MM.1S (cell line): ENCODE measurements around the gene IFT52.

Source experiments
- DNase-seq: peaks from one replicate; pipeline ENCODE4 v3.0.0-alpha.2; 2015
- H2AFZ ChIP-seq: fragments of 300-600 bp; sonication (generic); 2 replicates; pipeline ENCODE4 v1.6.0; 2016; ENCODE audit warnings: antibody characterized with exemption, low read length
- H3F3A ChIP-seq: fragments of 300-600 bp; sonication (generic); 2 replicates; pipeline ENCODE4 v1.6.1; 2016; ENCODE audit warnings: mild to moderate bottlenecking, antibody characterized with exemption, low read length, moderate library complexity, mixed read lengths; ENCODE audit not compliant: insufficient read depth
- H3K27ac ChIP-seq: fragments of 300-600 bp; sonication (generic); 2 replicates; pipeline ENCODE4 v1.5.1; 2016; ENCODE audit warnings: mild to moderate bottlenecking, low read length
- H3K27me3 ChIP-seq: fragments of 300-600 bp; sonication (generic); replicated peaks from 2 replicates; pipeline ENCODE4 v1.6.0; 2016; ENCODE audit warnings: low read length; ENCODE audit not compliant: insufficient read depth
- H3K36me3 ChIP-seq: fragments of 300-600 bp; sonication (generic); replicated peaks from 2 replicates; pipeline ENCODE4 v1.6.1; 2016; ENCODE audit warnings: mild to moderate bottlenecking, low read length, mixed read lengths; ENCODE audit not compliant: insufficient read depth
- H3K4me1 ChIP-seq: fragments of 300-600 bp; sonication (generic); 2 replicates; pipeline ENCODE4 v1.6.1; 2016; ENCODE audit warnings: low read length, mixed read lengths
- H3K4me2 ChIP-seq: fragments of 300-600 bp; sonication (generic); 2 replicates; pipeline ENCODE4 v1.6.0; 2016; ENCODE audit warnings: low read depth, low read length
- H3K4me3 ChIP-seq: fragments of 300-600 bp; sonication (generic); 2 replicates; pipeline ENCODE4 v1.5.1; 2016; ENCODE audit warnings: low read length, mixed read lengths
- H3K79me2 ChIP-seq: fragments of 300-600 bp; sonication (generic); 2 replicates; pipeline ENCODE4 v1.6.1; 2016; ENCODE audit warnings: mixed run types, low read length, mixed read lengths
- H3K9ac ChIP-seq: fragments of 300-600 bp; sonication (generic); 2 replicates; pipeline ENCODE4 v1.6.1; 2016; ENCODE audit warnings: low read length, mixed read lengths
- H3K9me2 ChIP-seq: fragments of 300-600 bp; sonication (generic); replicated peaks from 2 replicates; pipeline ENCODE4 v1.6.1; 2016; ENCODE audit warnings: mild to moderate bottlenecking, low read length, mixed read lengths; ENCODE audit not compliant: insufficient read depth
- H3K9me3 ChIP-seq: fragments of 300-600 bp; sonication (generic); replicated peaks from 2 replicates; pipeline ENCODE4 v1.6.1; 2016; ENCODE audit warnings: mild to moderate bottlenecking, low read length, mixed read lengths; ENCODE audit not compliant: insufficient read depth
- H4K20me1 ChIP-seq: fragments of 300-600 bp; sonication (generic); 2 replicates; pipeline ENCODE4 v1.6.1; 2016; ENCODE audit warnings: mild to moderate bottlenecking, low read length, moderate library complexity, mixed read lengths; ENCODE audit not compliant: insufficient read depth
- CTCF ChIP-seq: fragments of 300-600 bp; sonication (generic); IDR thresholded peaks from 2 replicates; pipeline ENCODE4 v1.5.1; 2016; ENCODE audit warnings: antibody characterized with exemption, low read length, mixed read lengths
- EZH2 ChIP-seq: fragments of 300-600 bp; sonication (generic); optimal IDR thresholded peaks from 2 replicates; pipeline ENCODE3; 2017; ENCODE audit warnings: low read depth, mild to moderate bottlenecking, antibody characterized with exemption, low read length, mixed read lengths
- EZH2phosphoT487 ChIP-seq: fragments of 300-600 bp; sonication (generic); IDR thresholded peaks from 2 replicates; pipeline ENCODE4 v1.6.1; 2018; ENCODE audit warnings: antibody characterized with exemption, low read length

IFT52 gene

GRCh38 chr20:43590392-43591303 lies at the start of gene IFT52:
TSS of gene IFT52 (plus strand) at chr20:43590937. CDS start at chr20:43594699, 3,762 bp downstream.
- no peaks in the 10 kb centered on the region for H4K20me1 ChIP-seq
- H3K4me3 ChIP-seq: peak within 1 kb of the TSS; percentile 84
- H3K9me3 ChIP-seq: no peaks in the 10 kb centered on the region
- H2AFZ ChIP-seq: peak within 1 kb of the TSS; percentile 96
- no peaks in the 10 kb centered on the region for H3F3A ChIP-seq
- peak within 1 kb of the TSS; percentile 72 for H3K27ac ChIP-seq
- peaks cover 3% of the 10 kb centered on the region; the same call in 1 of the 2 replicates for H3K4me1 ChIP-seq
- no peaks in the 10 kb centered on the region for H3K9me2 ChIP-seq
- peak within 1 kb of the TSS; percentile 93 for H3K4me2 ChIP-seq
- H3K36me3 ChIP-seq: no peaks in the 10 kb centered on the region
- H3K9ac ChIP-seq: peak within 1 kb of the TSS; percentile 83
- TF ChIP-seq EZH2 (no peak), EZH2phosphoT487 (no peak), CTCF (no peak)
- peaks cover 19% of the 10 kb centered on the region for H3K79me2 ChIP-seq
- DNase-seq: peak; percentile 96
- no peaks in the 10 kb centered on the region for H3K27me3 ChIP-seq

GRCh38 chr20:43541214-43541613 lies 49.5 kb upstream of the IFT52 start:
- no peaks in the 10 kb centered on the region for H3F3A ChIP-seq
- H3K9ac ChIP-seq: no peak overlapping the region
- no peaks in the 10 kb centered on the region for H3K27me3 ChIP-seq
- DNase-seq: no peak
- 0 out of 2 replicates have a peak, but pooled peaks cover 5% of the 10 kb centered on the region for H3K4me1 ChIP-seq
- no peaks in the 10 kb centered on the region for H4K20me1 ChIP-seq
- no peak overlapping the region for H3K4me2 ChIP-seq
- no peaks in the 10 kb centered on the region for H3K9me2 ChIP-seq
- no peak overlapping the region for H3K27ac ChIP-seq
- no peaks in the 10 kb centered on the region for H3K9me3 ChIP-seq
- no peak for TF ChIP-seq EZH2phosphoT487
- no peak for TF ChIP-seq EZH2
- TF ChIP-seq CTCF: no peak
- no peak overlapping the region for H3K4me3 ChIP-seq
- H3K36me3 ChIP-seq: no peaks in the 10 kb centered on the region
- H2AFZ ChIP-seq: no peak overlapping the region
- H3K79me2 ChIP-seq: no peaks in the 10 kb centered on the region

- 0 out of 2 replicates have a peak, but pooled peaks cover 5% of the 10 kb centered on the region for H3K4me1 ChIP-seq
Observed at GRCh38 chr20:43542161-43542560, 48.6 kb upstream of the IFT52 start.

More at GRCh38 chr20:43542161-43542560, 48.6 kb upstream of the IFT52 start:
- H4K20me1 ChIP-seq: no peaks in the 10 kb centered on the region
- no peaks in the 10 kb centered on the region for H3K9me3 ChIP-seq
- no peak for DNase-seq
- H3K9me2 ChIP-seq: no peaks in the 10 kb centered on the region
- H3K4me2 ChIP-seq: no peak overlapping the region
- no peak for TF ChIP-seq EZH2phosphoT487
- no peak for TF ChIP-seq CTCF
- TF ChIP-seq EZH2: no peak
- H3F3A ChIP-seq: no peaks in the 10 kb centered on the region
- no peak overlapping the region for H3K4me3 ChIP-seq
- H3K27ac ChIP-seq: no peak overlapping the region
- H3K36me3 ChIP-seq: no peaks in the 10 kb centered on the region
- no peak overlapping the region for H2AFZ ChIP-seq
- no peak overlapping the region for H3K9ac ChIP-seq
- no peaks in the 10 kb centered on the region for H3K27me3 ChIP-seq
- no peaks in the 10 kb centered on the region for H3K79me2 ChIP-seq
